Esophagus squamous epithelium (tissue), 5 donors: ENCODE results near the gene TSPO2. TPM values are rescaled to one million over a fixed set of nuclear protein-coding genes. Genes with fewer than 3 reads are reported as not detected.
"Not testable (repeated sequence)": the region's sequence is repeated elsewhere in the genome, so short reads cannot be mapped to it uniquely, and the experiment has no call there.

Source experiments
- DNase-seq: peaks from one replicate; lab custom pipeline; 2025; lab: John Stamatoyannopoulos, UW
- H3K27ac ChIP-seq, 4 donors: fragments of 200-600 bp; sonication (generic); one replicate each; pipeline ENCODE4 v1.5.1; 2016 to 2019; ENCODE audit warnings: mild to moderate bottlenecking in 1 of 4
- H3K27me3 ChIP-seq, 4 donors: fragments of 200-600 bp; sonication (generic); 1 replicate in 3 of 4; 2 replicates in 1 of 4; pipeline versions ENCODE4 v1.5.1 to v1.6.0; 2017 to 2021; ENCODE audit warnings: antibody characterized with exemption in 1 of 4
- H3K36me3 ChIP-seq, 3 donors: fragments of 200-600 bp; sonication (generic); one replicate each; pipeline ENCODE4 v1.5.1; 2016 to 2019
- H3K4me1 ChIP-seq, 3 donors: fragments of 200-600 bp; sonication (generic); one replicate each; pipeline ENCODE4 v1.5.1; 2017 to 2019
- H3K4me3 ChIP-seq, 4 donors: fragments of 200-600 bp; sonication (generic); 1 replicate in 3 of 4; 2 replicates in 1 of 4; pipeline ENCODE4 v1.5.1; 2016 to 2019; ENCODE audit warnings: mild to moderate bottlenecking in 2 of 4, moderate library complexity in 1 of 4
- H3K9me3 ChIP-seq, 3 donors: fragments of 200-600 bp; sonication (generic); one replicate each; pipeline ENCODE4 v1.5.1; 2016 to 2019
- CTCF ChIP-seq, 6 experiments: fragments of 450-650 bp in 4 of 6; fragments of 200-600 bp in 2 of 6; sonication (generic) in 2 of 6; IDR thresholded peaks; one replicate each; pipeline ENCODE4 v1.5.1; 2016 to 2019; ENCODE audit warnings: antibody characterized with exemption in 6 of 6, mild to moderate bottlenecking in 4 of 6, moderate library complexity in 4 of 6
- POLR2A ChIP-seq, 4 donors: fragments of 450-650 bp; IDR thresholded peaks; one replicate each; pipeline ENCODE4 v1.6.1; 2017; ENCODE audit warnings: antibody characterized with exemption in 4 of 4, mild to moderate bottlenecking in 4 of 4, moderate library complexity in 3 of 4
- WGBS, 2 donors: methylation state at CpG; one replicate each; pipeline ENCODE4 v1.1.5; 2018; 5-methylcytosine and 5-hydroxymethylcytosine counted together
- intact Hi-C: fragments of 100-400 bp; cut with DNase I; formaldehyde crosslinking; loops from one replicate; pipeline ENCODE4 v1.15.0; 2022
- total RNA-seq, 4 donors: library from RNA; depleted of rRNA; stranded (reverse); fragments of >200 nt; gene quantifications; one replicate each; pipeline ENCODE4 v1.1.0, GENCODE V29; 2016
- donor health status: DM: yes; HTN: yes; CAD: no.

Gene TSPO2
- total RNA-seq, 4 donors from 2014 or later: not detected

GRCh38 chr6:41008011-41008410 is 34.3 kb upstream of the TSPO2 start:
- intact Hi-C loops: no loop called here
- H3K27me3 ChIP-seq: peaks cover 0 to 9% (median 0%) of the 10 kb centered on the region in 4 donors

GRCh38 chr6:41009669-41010068 is 32.6 kb upstream of the TSPO2 start:
- intact Hi-C loops: no loop called here
- H3K4me1 ChIP-seq: no peaks in the 10 kb centered on the region
- TF ChIP-seq POLR2A (IDR thresholded peaks at IDR 0.05): no peak
- TF ChIP-seq CTCF (IDR thresholded peaks at IDR 0.05): no peak
- H3K36me3 ChIP-seq: no peaks in the 10 kb centered on the region
- DNase-seq: no peak
- H3K27me3 ChIP-seq: peaks cover 0 to 5% (median 0%) of the 10 kb centered on the region in 4 donors
- no peaks in the 10 kb centered on the region for H3K9me3 ChIP-seq
- no peak overlapping the region for H3K4me3 ChIP-seq
- WGBS, 2 donors: 100% methylated on average over 1 of the region's 1 CpG
- no peak overlapping the region for H3K27ac ChIP-seq

More at GRCh38 chr6:41008011-41008410, 34.3 kb upstream of the TSPO2 start:
- no peak for DNase-seq
- no peak overlapping the region for H3K4me3 ChIP-seq
- no peaks in the 10 kb centered on the region for H3K9me3 ChIP-seq
- no peaks in the 10 kb centered on the region for H3K36me3 ChIP-seq
- H3K4me1 ChIP-seq: no peaks in the 10 kb centered on the region
- 78 to 100% methylated on average over 2 of the region's 3 CpGs for WGBS, 2 donors
- no peak overlapping the region for H3K27ac ChIP-seq
- TF ChIP-seq POLR2A (IDR thresholded peaks at IDR 0.05) (no peak), CTCF (IDR thresholded peaks at IDR 0.05) (no peak)

GRCh38 chr6:41011673-41012072 is 30.6 kb upstream of the TSPO2 start:
- H3K4me1 ChIP-seq: no peaks in the 10 kb centered on the region
- 79 to 100% methylated on average over 1 to 2 of the region's 2 CpGs for WGBS, 2 donors
- no peaks in the 10 kb centered on the region for H3K36me3 ChIP-seq
- DNase-seq: no peak
- no peak overlapping the region for H3K27ac ChIP-seq
- no peak for TF ChIP-seq POLR2A (IDR thresholded peaks at IDR 0.05)
- H3K4me3 ChIP-seq: no peak overlapping the region
- H3K9me3 ChIP-seq: no peaks in the 10 kb centered on the region
- intact Hi-C loops: no loop called here
- no peaks in the 10 kb centered on the region for H3K27me3 ChIP-seq

- no peaks in the 10 kb centered on the region for H3K4me1 ChIP-seq
- intact Hi-C loops: no loop called here
- H3K27ac ChIP-seq: no peak overlapping the region
- no peak for DNase-seq
- no peak for TF ChIP-seq POLR2A (IDR thresholded peaks at IDR 0.05)
- TF ChIP-seq CTCF (IDR thresholded peaks at IDR 0.05): no peak
- no peak overlapping the region for H3K4me3 ChIP-seq
- H3K27me3 ChIP-seq: no peaks in the 10 kb centered on the region
- WGBS, 2 donors: 89 to 92% methylated on average over 4 to 5 of the region's 5 CpGs
- no peaks in the 10 kb centered on the region for H3K36me3 ChIP-seq
- H3K9me3 ChIP-seq: no peaks in the 10 kb centered on the region
These were observed 28.7 kb upstream of the TSPO2 start for GRCh38 chr6:41013466-41014153.

- WGBS, 2 donors: 80% methylated on average over 4 of the region's 4 CpGs
- Histone ChIP-seq H3K36me3 (no peaks in the 10 kb centered on the region), H3K27ac (no peak overlapping the region), H3K4me3 (no peak overlapping the region), H3K9me3 (no peaks in the 10 kb centered on the region), H3K27me3 (no peaks in the 10 kb centered on the region), H3K4me1 (no peaks in the 10 kb centered on the region)
- intact Hi-C loops: no loop called here
- no peak for TF ChIP-seq CTCF (IDR thresholded peaks at IDR 0.05)
- no peak for DNase-seq
These were observed 27.5 kb upstream of the TSPO2 start for GRCh38 chr6:41014780-41015179.

- 98 to 100% methylated on average over 5 of the region's 5 CpGs for WGBS, 2 donors
- H3K4me1 ChIP-seq, intact Hi-C loops, DNase-seq, H3K4me3 ChIP-seq, H3K27me3 ChIP-seq, H3K36me3 ChIP-seq, H3K27ac ChIP-seq, H3K9me3 ChIP-seq: not testable (repeated sequence)
These were observed 26.4 kb upstream of the TSPO2 start for GRCh38 chr6:41015860-41016259.
